Liver (tissue), 9 donors: ENCODE data around the gene MDGA2. TPM values are rescaled to one million over a fixed set of nuclear protein-coding genes. Genes with fewer than 3 reads are reported as not detected.

Experiments
- DNase-seq: peaks from one replicate; pipeline ENCODE4 v3.0.0-alpha.2; 2017; ENCODE audit warnings: low spot score
- H3K27ac ChIP-seq, 2 donors: one replicate each; pipeline ENCODE4 v1.7.0; 2013; ENCODE audit warnings: inconsistent platforms in 2 of 2, low read length in 2 of 2, control low read depth in 1 of 2, low read depth in 1 of 2, mild to moderate bottlenecking in 1 of 2
- H3K27me3 ChIP-seq, 4 donors: one replicate each; pipeline versions ENCODE4 v1.6.1 to v1.7.0; 2013; ENCODE audit warnings: low read length in 3 of 4, inconsistent platforms in 1 of 4, mild to moderate bottlenecking in 1 of 4, moderate library complexity in 1 of 4; ENCODE audit not compliant: control insufficient read depth in 4 of 4, insufficient read depth in 4 of 4
- H3K36me3 ChIP-seq, 4 donors: one replicate each; pipeline versions ENCODE4 v1.6.1 to v1.7.0; 2013; ENCODE audit warnings: low read length in 3 of 4, mild to moderate bottlenecking in 3 of 4, low read depth in 1 of 4, moderate library complexity in 1 of 4; ENCODE audit not compliant: control insufficient read depth in 4 of 4, insufficient read depth in 3 of 4
- H3K4me1 ChIP-seq, 4 donors: one replicate each; pipeline versions ENCODE4 v1.6.1 to v1.7.0; 2013; ENCODE audit warnings: low read length in 3 of 4, mild to moderate bottlenecking in 3 of 4, moderate library complexity in 1 of 4; ENCODE audit not compliant: control insufficient read depth in 4 of 4, insufficient read depth in 4 of 4
- H3K4me3 ChIP-seq, 3 donors: one replicate each; pipeline versions ENCODE4 v1.6.1 to v1.7.0; 2013; ENCODE audit warnings: low read length in 3 of 3, control low read depth in 1 of 3, low read depth in 1 of 3, mild to moderate bottlenecking in 1 of 3
- H3K9ac ChIP-seq, 2 donors: one replicate each; pipeline ENCODE4 v1.7.0; 2013; ENCODE audit warnings: low read length in 2 of 2, mild to moderate bottlenecking in 2 of 2, moderate library complexity in 2 of 2, control low read depth in 1 of 2, low read depth in 1 of 2
- H3K9me3 ChIP-seq, 4 donors: one replicate each; pipeline versions ENCODE4 v1.6.1 to v1.7.0; 2013; ENCODE audit warnings: low read length in 3 of 4; ENCODE audit not compliant: control insufficient read depth in 4 of 4
- CTCF ChIP-seq: fragments of 150-350 bp; IDR thresholded peaks from 2 replicates; pipeline ENCODE4 v1.5.1; 2017; ENCODE audit warnings: improper control_type of control experiment, low read depth, low read length; ENCODE audit not compliant: missing input control
- EGR1 ChIP-seq, 2 donors: IDR thresholded peaks; 2 replicates each; pipeline ENCODE4 v1.6.1; 2016 to 2018; ENCODE audit warnings: antibody characterized with exemption in 2 of 2, low read depth in 2 of 2
- FOXA1 ChIP-seq: IDR thresholded peaks from 2 replicates; pipeline ENCODE4 v1.6.1; 2016; ENCODE audit warnings: antibody characterized with exemption
- FOXA2 ChIP-seq: IDR thresholded peaks from 2 replicates; pipeline ENCODE4 v1.6.1; 2016; ENCODE audit warnings: antibody characterized with exemption
- GABPA ChIP-seq, 2 donors: IDR thresholded peaks in 1 of 2; conservative IDR thresholded peaks in 1 of 2; 2 replicates each; pipeline ENCODE4 v1.6.1; 2016; ENCODE audit warnings: antibody characterized with exemption in 2 of 2, mild to moderate bottlenecking in 1 of 2, moderate library complexity in 1 of 2
- HNF4G ChIP-seq: IDR thresholded peaks from 2 replicates; pipeline ENCODE4 v1.6.1; 2016; ENCODE audit warnings: antibody characterized with exemption
- JUND ChIP-seq, 2 donors: IDR thresholded peaks; 2 replicates each; pipeline ENCODE4 v1.6.1; 2016; ENCODE audit warnings: antibody characterized with exemption in 2 of 2
- NR2F2 ChIP-seq: IDR thresholded peaks from 2 replicates; pipeline ENCODE4 v1.6.1; 2016; ENCODE audit warnings: antibody characterized with exemption
- RAD21 ChIP-seq, 2 donors: IDR thresholded peaks; 2 replicates each; pipeline ENCODE4 v1.6.1; 2016; ENCODE audit warnings: antibody characterized with exemption in 2 of 2, mild to moderate bottlenecking in 2 of 2
- REST ChIP-seq: IDR thresholded peaks from 2 replicates; pipeline ENCODE4 v1.6.1; 2016; ENCODE audit warnings: antibody characterized with exemption, mild to moderate bottlenecking
- RXRA ChIP-seq, 2 donors: IDR thresholded peaks; 2 replicates each; pipeline ENCODE4 v1.6.1; 2017 to 2018; ENCODE audit warnings: antibody characterized with exemption in 2 of 2, mild to moderate bottlenecking in 1 of 2
- SP1 ChIP-seq: IDR thresholded peaks from 2 replicates; pipeline ENCODE4 v1.6.1; 2018; ENCODE audit warnings: antibody characterized with exemption, mild to moderate bottlenecking
- TAF1 ChIP-seq: conservative IDR thresholded peaks from 2 replicates; pipeline ENCODE4 v1.6.1; 2016; ENCODE audit warnings: antibody characterized with exemption, mild to moderate bottlenecking
- YY1 ChIP-seq: IDR thresholded peaks from 2 replicates; pipeline ENCODE4 v1.6.1; 2016; ENCODE audit warnings: antibody characterized with exemption, mild to moderate bottlenecking
- ZBTB33 ChIP-seq: IDR thresholded peaks from 2 replicates; pipeline ENCODE4 v1.6.1; 2016; ENCODE audit warnings: antibody characterized with exemption
- WGBS: extraction: QIAGEN DNeasy Blood & Tissue Kit; methylation state at CpG from one replicate; pipeline ENCODE4 v1.1.7; 2013; 5-methylcytosine and 5-hydroxymethylcytosine counted together
- polyA plus RNA-seq, 2 donors: library from polyadenylated mRNA; stranded (reverse) in 1 of 2; unstranded in 1 of 2; fragments of 200-250 nt in 1 of 2; fragments of >200 nt in 1 of 2; fragmentation: Nextera tagmentation in 1 of 2; extraction: Ambion mirVana in 1 of 2; gene quantifications; one replicate each; pipeline versions ENCODE4 v1.2.1 to v1.2.3, GENCODE V29; 2013 to 2015
- total RNA-seq, 2 donors: library from RNA; depleted of rRNA; stranded (reverse); fragments of >200 nt; gene quantifications; one replicate each; pipeline ENCODE4 v1.2.3, GENCODE V29; 2014
- TF ChIP-seq, protein P1 (sequence below): IDR thresholded peaks from 2 replicates; pipeline ENCODE4 v1.6.1; 2016; ENCODE audit warnings: antibody characterized with exemption
- donor health status: healthy.
- donor health status: healthy.
- donor health status: healthy.
- donor health status: healthy.
- donor health status: healthy.

The MDGA2 gene
- total and polyA plus RNA-seq, 4 donors = 0.05 to 0.33 (median 0.19) TPM

GRCh38 chr14:47590767-47591495 is 84.5 kb downstream of the MDGA2 start:
- 37% methylated on average over 2 of the region's 2 CpGs for WGBS
- TF ChIP-seq ZBTB33 (no peak), JUND (IDR thresholded peaks at IDR 0.05) (no peak), YY1 (no peak), TAF1 (no peak), FOXA1 (no peak), EGR1 (IDR thresholded peaks at IDR 0.05; ENCODE audit: low read depth in 2 of 2) (no peak), NR2F2 (no peak), SP1 (no peak), REST (no peak), FOXA2 (no peak), RXRA (IDR thresholded peaks at IDR 0.05) (no peak), CTCF (no peak), RAD21 (IDR thresholded peaks at IDR 0.05) (no peak), HNF4G (no peak), GABPA (IDR thresholded peaks at IDR 0.05 in 1 of 2, conservative IDR thresholded peaks at IDR 0.05 in 1 of 2) (no peak)
- TF ChIP-seq, protein P1, sequence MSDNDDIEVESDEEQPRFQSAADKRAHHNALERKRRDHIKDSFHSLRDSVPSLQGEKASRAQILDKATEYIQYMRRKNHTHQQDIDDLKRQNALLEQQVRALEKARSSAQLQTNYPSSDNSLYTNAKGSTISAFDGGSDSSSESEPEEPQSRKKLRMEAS = no peak
- Histone ChIP-seq H3K9me3 (no peaks in the 10 kb centered on the region), H3K4me3 (no peak overlapping the region), H3K36me3 (no peaks in the 10 kb centered on the region), H3K4me1 (no peaks in the 10 kb centered on the region), H3K27me3 (no peaks in the 10 kb centered on the region), H3K27ac (no peak overlapping the region), H3K9ac (no peak overlapping the region)
- DNase-seq = no peak

DNA sequence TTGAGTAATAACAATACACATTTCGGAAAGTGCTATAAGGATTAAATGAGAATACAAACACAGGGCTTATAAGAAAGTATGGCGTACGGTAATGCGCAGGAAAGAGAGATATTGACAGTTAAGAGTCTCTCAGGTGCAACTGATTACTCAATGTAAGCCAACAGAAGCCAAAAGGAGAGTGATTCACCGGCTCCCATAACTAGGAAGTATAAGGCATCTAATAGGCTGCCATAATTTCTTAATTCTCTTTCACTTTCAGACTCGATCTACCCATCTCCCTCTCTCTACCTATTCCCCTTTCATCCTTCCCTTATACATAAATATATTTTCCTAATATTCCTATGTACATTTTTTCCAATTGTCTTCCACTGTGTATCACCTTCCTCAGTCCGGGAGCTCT is 90.0 kb downstream of the MDGA2 start:
- no peak overlapping the region for H3K27ac ChIP-seq
- TF ChIP-seq JUND (IDR thresholded peaks at IDR 0.05) (no peak), RAD21 (IDR thresholded peaks at IDR 0.05) (no peak), EGR1 (IDR thresholded peaks at IDR 0.05; ENCODE audit: low read depth in 2 of 2) (no peak), YY1 (no peak)
- DNase-seq = no peak

More for the DNA sequence above, 90.0 kb downstream of the MDGA2 start:
- no peaks in the 10 kb centered on the region for H3K36me3 ChIP-seq
- no peaks in the 10 kb centered on the region for H3K9me3 ChIP-seq
- H3K9ac ChIP-seq = no peak overlapping the region
- no peak overlapping the region for H3K4me3 ChIP-seq
- no peaks in the 10 kb centered on the region for H3K27me3 ChIP-seq
- no peaks in the 10 kb centered on the region for H3K4me1 ChIP-seq
- 83% methylated on average over 7 of the region's 7 CpGs for WGBS
